ENCODE results near the gene ITPRIP.

DNA sequence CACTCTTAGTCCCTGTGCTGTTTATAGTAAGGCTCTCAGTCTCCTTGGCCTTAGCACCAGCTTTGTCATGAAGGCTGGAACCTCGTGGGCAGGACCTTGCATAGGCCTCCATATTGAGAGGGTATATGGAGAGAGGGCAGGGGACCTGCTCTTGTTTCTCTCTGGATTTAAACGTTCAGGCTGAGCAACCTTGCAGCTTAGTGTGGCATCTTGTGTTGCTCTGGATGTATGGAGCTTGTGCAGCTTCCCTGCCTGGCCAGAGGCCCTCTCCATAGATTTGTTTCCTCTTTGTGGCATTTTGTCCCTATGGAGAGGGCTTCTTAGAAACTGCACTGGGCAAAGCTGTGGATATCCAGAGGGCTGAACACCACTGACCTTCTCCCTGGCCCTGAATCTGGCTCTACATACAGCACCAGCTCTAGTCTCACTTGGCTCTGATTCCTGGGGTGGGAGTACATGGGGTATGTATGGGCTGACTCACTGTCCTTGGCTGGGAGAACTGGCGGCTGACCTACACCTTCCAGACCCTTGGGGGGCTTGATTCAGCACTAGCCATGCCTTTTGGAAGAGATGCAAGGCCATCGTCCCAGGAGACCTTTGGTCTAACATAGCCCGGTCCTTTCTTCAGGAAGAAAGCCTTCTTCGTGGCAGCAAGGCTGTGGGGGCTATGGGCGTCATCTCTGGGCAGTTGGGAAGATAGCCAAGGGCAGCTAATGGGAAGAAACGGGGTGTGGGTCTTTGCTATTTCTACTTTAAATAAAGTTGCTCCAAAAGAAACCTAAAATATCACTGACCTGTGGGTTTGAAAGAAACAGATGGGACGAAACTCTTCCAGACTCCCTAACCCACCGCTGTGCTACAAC, 30.5 kb downstream of the ITPRIP start:
- TF ChIP-seq, protein P1, sequence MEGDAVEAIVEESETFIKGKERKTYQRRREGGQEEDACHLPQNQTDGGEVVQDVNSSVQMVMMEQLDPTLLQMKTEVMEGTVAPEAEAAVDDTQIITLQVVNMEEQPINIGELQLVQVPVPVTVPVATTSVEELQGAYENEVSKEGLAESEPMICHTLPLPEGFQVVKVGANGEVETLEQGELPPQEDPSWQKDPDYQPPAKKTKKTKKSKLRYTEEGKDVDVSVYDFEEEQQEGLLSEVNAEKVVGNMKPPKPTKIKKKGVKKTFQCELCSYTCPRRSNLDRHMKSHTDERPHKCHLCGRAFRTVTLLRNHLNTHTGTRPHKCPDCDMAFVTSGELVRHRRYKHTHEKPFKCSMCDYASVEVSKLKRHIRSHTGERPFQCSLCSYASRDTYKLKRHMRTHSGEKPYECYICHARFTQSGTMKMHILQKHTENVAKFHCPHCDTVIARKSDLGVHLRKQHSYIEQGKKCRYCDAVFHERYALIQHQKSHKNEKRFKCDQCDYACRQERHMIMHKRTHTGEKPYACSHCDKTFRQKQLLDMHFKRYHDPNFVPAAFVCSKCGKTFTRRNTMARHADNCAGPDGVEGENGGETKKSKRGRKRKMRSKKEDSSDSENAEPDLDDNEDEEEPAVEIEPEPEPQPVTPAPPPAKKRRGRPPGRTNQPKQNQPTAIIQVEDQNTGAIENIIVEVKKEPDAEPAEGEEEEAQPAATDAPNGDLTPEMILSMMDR (IDR thresholded peaks at IDR 0.05; ENCODE audit: poor library complexity), result no peak
- TF ChIP-seq EZH2 (IDR thresholded peaks at IDR 0.05; ENCODE audit: borderline replicate concordance), result no peak
- no peak for TF ChIP-seq EZH2phosphoT487 (IDR thresholded peaks at IDR 0.05; ENCODE audit: low read depth, severe bottlenecking, unreplicated experiment)
